NB4 (cell line): Measurements from ENCODE around the gene MEIOB.

Source experiments
- CTCF ChIP-seq: IDR thresholded peaks from one replicate; pipeline ENCODE4 v1.5.1; 2012; ENCODE audit warnings: low read depth, low read length
- MAX ChIP-seq: IDR thresholded peaks from 2 replicates; pipeline ENCODE4 v1.6.1; 2011; ENCODE audit warnings: low read depth, low read length
- POLR2A ChIP-seq: IDR thresholded peaks from 2 replicates; pipeline ENCODE4 v1.6.1; 2011; ENCODE audit warnings: mild to moderate bottlenecking; ENCODE audit not compliant: insufficient read length; ENCODE audit errors: extremely low read depth

GRCh38 chr16:1820946-1821290 is 51.0 kb downstream of the MEIOB start:
- no peak for TF ChIP-seq POLR2A
- TF ChIP-seq CTCF: no peak
- TF ChIP-seq MAX: no peak
